A172 (cell line): ENCODE data around the gene ZNF644. TPM values are rescaled to one million over a fixed set of nuclear protein-coding genes. Genes with fewer than 3 reads are reported as not detected.

Experiments used
- DNase-seq: peaks from one replicate; pipeline ENCODE4 v3.0.0-alpha.2; 2015; ENCODE audit warnings: low spot score
- total RNA-seq: library from RNA; depleted of rRNA; stranded (reverse); fragments of >200 nt; shearing (Covaris generic); gene quantifications from 2 replicates; pipeline ENCODE4 v1.2.3, GENCODE V29; 2014

Gene ZNF644
- total RNA-seq, 1 experiment from 2014 or later = 50.0 TPM

GRCh38 chr1:91022518-91022929 is 689 bp upstream of the ZNF644 start:
- no peak for DNase-seq

- peak; percentile 69 for DNase-seq
Observed at GRCh38 chr1:91020967-91021685, 709 bp downstream of the ZNF644 start.

- DNase-seq = no peak
Observed at GRCh38 chr1:91020486-91020885, 1.3 kb downstream of the ZNF644 start.

- no peak for DNase-seq
Observed at GRCh38 chr1:91018006-91018405, 3.8 kb downstream of the ZNF644 start.

- DNase-seq = no peak
Observed at GRCh38 chr1:91015794-91016550, 5.9 kb downstream of the ZNF644 start.

- DNase-seq = no peak
Observed at GRCh38 chr1:91015358-91015780, 6.5 kb downstream of the ZNF644 start.

- DNase-seq = no peak
Observed at GRCh38 chr1:91014475-91014874, 7.4 kb downstream of the ZNF644 start.

- DNase-seq = no peak
Observed at GRCh38 chr1:91013302-91013701, 8.5 kb downstream of the ZNF644 start.

GRCh38 chr1:91012196-91012595 is 9.6 kb downstream of the ZNF644 start:
- no peak for DNase-seq

GRCh38 chr1:91011726-91012125 is 10.1 kb downstream of the ZNF644 start:
- no peak for DNase-seq

- no peak for DNase-seq
Observed at GRCh38 chr1:91007827-91008226, 14.0 kb downstream of the ZNF644 start.

- no peak for DNase-seq
Observed at GRCh38 chr1:91007092-91007491, 14.7 kb downstream of the ZNF644 start.

GRCh38 chr1:91006113-91006908 is 15.5 kb downstream of the ZNF644 start:
- no peak for DNase-seq

GRCh38 chr1:91005285-91005684 is 16.6 kb downstream of the ZNF644 start:
- no peak for DNase-seq

GRCh38 chr1:91004145-91004544 is 17.7 kb downstream of the ZNF644 start:
- no peak for DNase-seq

GRCh38 chr1:90996742-90997413 is 25.0 kb downstream of the ZNF644 start:
- no peak for DNase-seq

GRCh38 chr1:90995311-90995894 is 26.4 kb downstream of the ZNF644 start:
- no peak for DNase-seq

- DNase-seq = no peak
Observed at GRCh38 chr1:90994461-90994860, 27.4 kb downstream of the ZNF644 start.

- no peak for DNase-seq
Observed at GRCh38 chr1:90993245-90993644, 28.6 kb downstream of the ZNF644 start.

- DNase-seq = no peak
Observed at GRCh38 chr1:90990779-90991178, 31.1 kb downstream of the ZNF644 start.

GRCh38 chr1:90989990-90990389 is 31.8 kb downstream of the ZNF644 start:
- no peak for DNase-seq
